Body of pancreas (tissue), 4 donors: Measurements from ENCODE around the gene KBTBD12.

ENCODE experiments used
- CTCF ChIP-seq, 7 experiments: fragments of 450-650 bp in 4 of 7; fragments of 200-600 bp in 3 of 7; sonication (generic) in 3 of 7; IDR thresholded peaks; one replicate each; pipeline ENCODE4 v1.5.1; 2016 to 2019; ENCODE audit warnings: antibody characterized with exemption in 7 of 7
- POLR2A ChIP-seq, 3 donors: fragments of 450-650 bp; IDR thresholded peaks; one replicate each; pipeline ENCODE4 v1.6.1; 2016; ENCODE audit warnings: antibody characterized with exemption in 3 of 3, mild to moderate bottlenecking in 2 of 3

- TF ChIP-seq CTCF (IDR thresholded peaks at IDR 0.05), result no peak
- TF ChIP-seq POLR2A (IDR thresholded peaks at IDR 0.05), result no peak
Measured at GRCh38 chr3:127905556-127905955, 9.5 kb upstream of the KBTBD12 start.
